ENCODE results near the gene SPAG4.

DNA sequence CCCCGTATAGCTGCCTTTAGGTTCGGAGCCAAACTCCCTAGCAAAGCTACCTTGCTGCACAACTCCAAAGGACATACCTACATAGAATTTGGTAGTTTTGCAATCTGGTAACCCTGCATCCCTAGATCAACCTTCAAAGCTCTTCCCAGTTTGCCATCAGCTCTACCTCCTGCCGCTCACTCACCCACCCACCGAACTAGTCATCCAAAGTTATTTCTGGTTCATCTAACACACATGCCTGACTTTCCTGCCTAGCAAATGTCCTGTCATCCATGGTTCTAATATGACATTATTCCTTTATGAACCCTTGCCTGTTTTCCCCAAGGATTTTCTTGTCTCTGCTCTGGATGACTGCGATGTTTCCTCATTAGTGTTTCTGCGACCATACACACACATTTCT, 21.6 kb downstream of the SPAG4 start:
- TF ChIP-seq BHLHE40 (IDR thresholded peaks at IDR 0.05; ENCODE audit: borderline replicate concordance) (no peak), SUZ12 (IDR thresholded peaks at IDR 0.05) (no peak), ELF4 (IDR thresholded peaks at IDR 0.05) (no peak), HDGF (IDR thresholded peaks at IDR 0.05; ENCODE audit: borderline replicate concordance) (no peak), FOXK2 (IDR thresholded peaks at IDR 0.05) (no peak), FOXA1 (IDR thresholded peaks at IDR 0.05) (no peak), TARDBP (IDR thresholded peaks at IDR 0.05) (no peak), NFRKB (IDR thresholded peaks at IDR 0.05) (no peak), ARNT (IDR thresholded peaks at IDR 0.05) (no peak), L3MBTL2 (conservative IDR thresholded peaks at IDR 0.05) (no peak)
- TF ChIP-seq, protein P1, sequence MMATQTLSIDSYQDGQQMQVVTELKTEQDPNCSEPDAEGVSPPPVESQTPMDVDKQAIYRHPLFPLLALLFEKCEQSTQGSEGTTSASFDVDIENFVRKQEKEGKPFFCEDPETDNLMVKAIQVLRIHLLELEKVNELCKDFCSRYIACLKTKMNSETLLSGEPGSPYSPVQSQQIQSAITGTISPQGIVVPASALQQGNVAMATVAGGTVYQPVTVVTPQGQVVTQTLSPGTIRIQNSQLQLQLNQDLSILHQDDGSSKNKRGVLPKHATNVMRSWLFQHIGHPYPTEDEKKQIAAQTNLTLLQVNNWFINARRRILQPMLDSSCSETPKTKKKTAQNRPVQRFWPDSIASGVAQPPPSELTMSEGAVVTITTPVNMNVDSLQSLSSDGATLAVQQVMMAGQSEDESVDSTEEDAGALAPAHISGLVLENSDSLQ (IDR thresholded peaks at IDR 0.05) = no peak
